A549 treated with CpdA at 1 μM for 4 hours (cell line): ENCODE data around the gene CCDC28A. TPM values are rescaled to one million over a fixed set of nuclear protein-coding genes. Genes with fewer than 3 reads are reported as not detected.

Experiments
- total RNA-seq: library from RNA; stranded (reverse); fragments of 200-300 nt; extraction: Qiagen RNA extraction; gene quantifications from 5 replicates; pipeline ENCODE4 v1.2.3, GENCODE V29; 2022; ENCODE audit warnings: low read depth

The CCDC28A gene
- total RNA-seq, result 11.7 to 14.0 TPM (median 12.8 TPM) in 5 replicates

GRCh38 chr6:138773177-138774091, at the start of gene CCDC28A:
Gene CCDC28A (plus strand): TSS chr6:138773769. CDS start chr6:138776121, 2,352 bp downstream.

GRCh38 chr6:138795809-138796603, 22.4 kb downstream of the CCDC28A start, which contains the start of gene ECT2L:
Gene ECT2L (plus strand): TSS chr6:138796087. CDS start chr6:138813275, 17,188 bp downstream.

Other genes with a start within 250 kb of the CCDC28A start
- gene ECT2L, start 22.3 kb downstream of the CCDC28A start, total RNA-seq, result not detected in 5 replicates
- gene REPS1, start 214.5 kb downstream of the CCDC28A start, total RNA-seq, result 19.2 to 22.8 TPM (median 21.2 TPM) in 5 replicates